OCI-LY1 (cell line): ENCODE results near the gene PIF1.

Source experiments
- EZH2 ChIP-seq: fragments of 200-600 bp; sonication (generic), shearing (Covaris generic); IDR thresholded peaks from 2 replicates; pipeline ENCODE4 v1.8.0; 2017; ENCODE audit warnings: borderline replicate concordance, mixed run types, mild to moderate bottlenecking, antibody characterized with exemption, low read length, moderate library complexity, mixed read lengths
- TF ChIP-seq, protein P1 (sequence below): fragments of 200-600 bp; sonication (generic), shearing (Covaris generic); IDR thresholded peaks from 2 replicates; pipeline ENCODE4 v1.5.1; 2017; ENCODE audit warnings: mild to moderate bottlenecking, antibody characterized with exemption, low read length, moderate library complexity, mixed read lengths

DNA sequence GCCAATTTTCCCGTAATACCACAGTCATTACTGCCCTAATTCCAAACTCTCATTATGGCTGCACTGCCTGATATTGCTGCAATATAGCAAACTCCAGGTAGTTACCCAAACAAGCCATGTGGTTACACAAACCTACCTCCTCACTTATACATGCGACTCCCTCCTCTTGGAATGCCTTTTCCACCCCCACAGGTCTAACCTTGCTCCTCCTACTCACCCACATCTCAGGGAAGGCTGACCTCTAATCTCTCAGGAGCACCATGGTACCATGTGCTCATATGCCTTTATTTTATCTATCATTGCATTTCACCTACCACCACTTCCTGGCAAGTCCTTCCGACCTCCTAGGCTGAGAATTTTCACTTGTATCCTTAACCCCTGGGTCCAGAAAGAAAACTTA lies 53.0 kb downstream of the PIF1 start:
- TF ChIP-seq, protein P1, sequence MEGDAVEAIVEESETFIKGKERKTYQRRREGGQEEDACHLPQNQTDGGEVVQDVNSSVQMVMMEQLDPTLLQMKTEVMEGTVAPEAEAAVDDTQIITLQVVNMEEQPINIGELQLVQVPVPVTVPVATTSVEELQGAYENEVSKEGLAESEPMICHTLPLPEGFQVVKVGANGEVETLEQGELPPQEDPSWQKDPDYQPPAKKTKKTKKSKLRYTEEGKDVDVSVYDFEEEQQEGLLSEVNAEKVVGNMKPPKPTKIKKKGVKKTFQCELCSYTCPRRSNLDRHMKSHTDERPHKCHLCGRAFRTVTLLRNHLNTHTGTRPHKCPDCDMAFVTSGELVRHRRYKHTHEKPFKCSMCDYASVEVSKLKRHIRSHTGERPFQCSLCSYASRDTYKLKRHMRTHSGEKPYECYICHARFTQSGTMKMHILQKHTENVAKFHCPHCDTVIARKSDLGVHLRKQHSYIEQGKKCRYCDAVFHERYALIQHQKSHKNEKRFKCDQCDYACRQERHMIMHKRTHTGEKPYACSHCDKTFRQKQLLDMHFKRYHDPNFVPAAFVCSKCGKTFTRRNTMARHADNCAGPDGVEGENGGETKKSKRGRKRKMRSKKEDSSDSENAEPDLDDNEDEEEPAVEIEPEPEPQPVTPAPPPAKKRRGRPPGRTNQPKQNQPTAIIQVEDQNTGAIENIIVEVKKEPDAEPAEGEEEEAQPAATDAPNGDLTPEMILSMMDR = no peak
- TF ChIP-seq EZH2 = no peak
